ENCODE results near the gene ARHGEF18.

The ARHGEF18 gene

GRCh38 chr19:7383284-7383683 lies 34.5 kb downstream of the ARHGEF18 start:
- Histone ChIP-seq H3K4me2 (ENCODE audit: low read length) (no peak overlapping the region), H3K9me3 (ENCODE audit: control insufficient read depth, low read length) (no peaks in the 10 kb centered on the region), H3K4me1 (no peaks in the 10 kb centered on the region), H3K9ac (no peak overlapping the region), H2AFZ (no peak overlapping the region), H3K27ac (no peak overlapping the region), H3K27me3 (ENCODE audit: control insufficient read depth, insufficient read depth, low read length) (no peaks in the 10 kb centered on the region), H3K4me3 (ENCODE audit: low read depth, low read length) (no peak overlapping the region), H3K36me3 (ENCODE audit: control insufficient read depth, insufficient read depth, low read length) (no peaks in the 10 kb centered on the region), H3K79me2 (no peaks in the 10 kb centered on the region)
- TF ChIP-seq CTCF (IDR thresholded peaks at IDR 0.05): no peak

GRCh38 chr19:7385062-7385461 lies 36.3 kb downstream of the ARHGEF18 start:
- no peaks in the 10 kb centered on the region for H3K36me3 ChIP-seq (ENCODE audit: control insufficient read depth, insufficient read depth, low read length)
- no peak overlapping the region for H3K4me2 ChIP-seq (ENCODE audit: low read length)
- no peaks in the 10 kb centered on the region for H3K27me3 ChIP-seq (ENCODE audit: control insufficient read depth, insufficient read depth, low read length)
- no peaks in the 10 kb centered on the region for H3K9me3 ChIP-seq (ENCODE audit: control insufficient read depth, low read length)
- H3K79me2 ChIP-seq: no peaks in the 10 kb centered on the region
- H3K27ac ChIP-seq: no peak overlapping the region
- no peaks in the 10 kb centered on the region for H3K4me1 ChIP-seq
- TF ChIP-seq CTCF (IDR thresholded peaks at IDR 0.05): no peak
- H3K9ac ChIP-seq: no peak overlapping the region
- H3K4me3 ChIP-seq (ENCODE audit: low read depth, low read length): no peak overlapping the region
- no peak overlapping the region for H2AFZ ChIP-seq

GRCh38 chr19:7386308-7386707 lies 37.6 kb downstream of the ARHGEF18 start:
- Histone ChIP-seq H3K4me1 (no peaks in the 10 kb centered on the region), H3K36me3 (ENCODE audit: control insufficient read depth, insufficient read depth, low read length) (no peaks in the 10 kb centered on the region), H2AFZ (no peak overlapping the region), H3K9me3 (ENCODE audit: control insufficient read depth, low read length) (no peaks in the 10 kb centered on the region), H3K27me3 (ENCODE audit: control insufficient read depth, insufficient read depth, low read length) (no peaks in the 10 kb centered on the region), H3K4me3 (ENCODE audit: low read depth, low read length) (no peak overlapping the region), H3K79me2 (no peaks in the 10 kb centered on the region), H3K27ac (no peak overlapping the region), H3K4me2 (ENCODE audit: low read length) (no peak overlapping the region), H3K9ac (no peak overlapping the region)
- no peak for TF ChIP-seq CTCF (IDR thresholded peaks at IDR 0.05)

- no peak for TF ChIP-seq CTCF (IDR thresholded peaks at IDR 0.05)
- no peak overlapping the region for H3K4me2 ChIP-seq (ENCODE audit: low read length)
- no peaks in the 10 kb centered on the region for H3K9me3 ChIP-seq (ENCODE audit: control insufficient read depth, low read length)
- no peak overlapping the region for H3K27ac ChIP-seq
- H2AFZ ChIP-seq: no peak overlapping the region
- H3K36me3 ChIP-seq (ENCODE audit: control insufficient read depth, insufficient read depth, low read length): no peaks in the 10 kb centered on the region
- no peaks in the 10 kb centered on the region for H3K27me3 ChIP-seq (ENCODE audit: control insufficient read depth, insufficient read depth, low read length)
- H3K4me1 ChIP-seq: no peaks in the 10 kb centered on the region
- H3K9ac ChIP-seq: no peak overlapping the region
- no peak overlapping the region for H3K4me3 ChIP-seq (ENCODE audit: low read depth, low read length)
- H3K79me2 ChIP-seq: no peaks in the 10 kb centered on the region
These were observed 38.0 kb downstream of the ARHGEF18 start for GRCh38 chr19:7386769-7387168.

- TF ChIP-seq CTCF (IDR thresholded peaks at IDR 0.05): no peak
- peaks cover 12% of the 10 kb centered on the region for H3K79me2 ChIP-seq
- no peaks in the 10 kb centered on the region for H3K4me1 ChIP-seq
- no peak overlapping the region for H3K4me3 ChIP-seq (ENCODE audit: low read depth, low read length)
- no peak overlapping the region for H3K27ac ChIP-seq
- no peaks in the 10 kb centered on the region for H3K9me3 ChIP-seq (ENCODE audit: control insufficient read depth, low read length)
- H3K4me2 ChIP-seq (ENCODE audit: low read length): no peak overlapping the region
- no peaks in the 10 kb centered on the region for H3K27me3 ChIP-seq (ENCODE audit: control insufficient read depth, insufficient read depth, low read length)
- H2AFZ ChIP-seq: no peak overlapping the region
- H3K9ac ChIP-seq: no peak overlapping the region
- no peaks in the 10 kb centered on the region for H3K36me3 ChIP-seq (ENCODE audit: control insufficient read depth, insufficient read depth, low read length)
These were observed 42.5 kb downstream of the ARHGEF18 start for GRCh38 chr19:7391218-7391670.

Measured in parathyroid adenoma (tissue), 2 donors.